Suprapubic skin (tissue), 3 donors: ENCODE results near the gene RASIP1.

ENCODE experiments used
- CTCF ChIP-seq, 2 donors: fragments of 200-600 bp in 1 of 2; fragments of 450-650 bp in 1 of 2; sonication (generic) in 1 of 2; IDR thresholded peaks; one replicate each; pipeline ENCODE4 v1.5.1; 2016 to 2019; ENCODE audit warnings: antibody characterized with exemption in 2 of 2, mild to moderate bottlenecking in 1 of 2, moderate library complexity in 1 of 2
- POLR2A ChIP-seq, 2 donors: fragments of 450-650 bp; IDR thresholded peaks; one replicate each; pipeline ENCODE4 v1.6.1; 2017; ENCODE audit warnings: antibody characterized with exemption in 2 of 2, mild to moderate bottlenecking in 2 of 2, moderate library complexity in 2 of 2

DNA sequence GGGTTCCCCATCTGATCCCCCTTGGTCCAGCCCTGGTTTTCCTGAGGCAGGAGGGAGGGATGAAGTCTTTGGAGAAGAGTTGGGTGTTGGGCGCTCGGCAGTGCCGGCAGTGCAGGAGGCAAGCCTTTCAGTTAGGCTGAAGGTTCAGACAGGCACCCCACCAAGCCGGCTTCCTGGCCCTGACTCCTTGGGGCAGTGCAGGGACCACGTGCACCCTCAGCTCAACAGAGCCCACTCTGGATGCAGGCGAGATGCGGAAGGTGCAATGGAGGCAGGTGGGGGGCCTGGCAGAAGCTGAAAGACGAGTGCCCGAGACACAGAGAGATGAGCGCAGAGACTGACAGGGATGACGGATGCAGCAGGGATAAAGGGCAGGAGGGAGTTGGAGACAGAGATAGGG lies 31.9 kb downstream of the RASIP1 start:
- no peak for TF ChIP-seq POLR2A (IDR thresholded peaks at IDR 0.05)
- TF ChIP-seq CTCF (IDR thresholded peaks at IDR 0.05), result no peak
